HCT116 (cell line): ENCODE data around the gene CLDN9.

ENCODE experiments used
- ELF1 ChIP-seq: IDR thresholded peaks from 2 replicates; pipeline ENCODE4 v1.6.1; 2012; ENCODE audit warnings: low read depth, borderline replicate concordance
- TF ChIP-seq, protein P1 (sequence below): IDR thresholded peaks from 2 replicates; pipeline ENCODE4 v1.6.1; 2012
- TF ChIP-seq, protein P2 (sequence below), 3 experiments: fragments of 200-600 bp in 1 of 3; sonication (generic) in 1 of 3; IDR thresholded peaks in 2 of 3; conservative IDR thresholded peaks in 1 of 3; 2 replicates each; pipeline ENCODE4 v1.5.1; 2012 to 2017; ENCODE audit warnings: low read depth in 2 of 3, low read length in 2 of 3, antibody characterized with exemption in 1 of 3, borderline replicate concordance in 1 of 3, control low read depth in 1 of 3, mild to moderate bottlenecking in 1 of 3, mixed read lengths in 1 of 3, mixed run types in 1 of 3, moderate library complexity in 1 of 3; ENCODE audit not compliant: insufficient read depth in 1 of 3

DNA sequence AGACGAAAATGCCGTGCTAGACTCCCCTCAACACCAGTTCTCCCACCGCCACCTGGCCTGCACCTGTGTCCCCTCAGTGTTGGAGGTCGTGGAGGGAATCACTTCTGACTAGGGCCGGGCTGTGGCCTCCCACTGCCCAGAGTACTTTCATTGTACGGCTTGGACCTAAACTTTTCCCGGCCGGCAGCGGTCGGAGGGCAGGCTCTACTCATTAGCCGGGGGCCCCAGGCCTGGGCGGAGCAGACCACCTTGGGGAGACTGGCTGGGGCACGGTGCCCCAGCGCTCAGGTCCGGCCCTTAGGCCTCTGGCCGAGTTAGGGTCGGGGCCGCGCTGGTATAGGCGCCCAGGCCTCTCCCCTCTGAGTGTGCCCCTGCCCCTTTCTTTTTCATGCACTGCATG is 4.6 kb downstream of the CLDN9 start:
- TF ChIP-seq, protein P1, sequence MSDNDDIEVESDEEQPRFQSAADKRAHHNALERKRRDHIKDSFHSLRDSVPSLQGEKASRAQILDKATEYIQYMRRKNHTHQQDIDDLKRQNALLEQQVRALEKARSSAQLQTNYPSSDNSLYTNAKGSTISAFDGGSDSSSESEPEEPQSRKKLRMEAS = no peak
- TF ChIP-seq, protein P2, sequence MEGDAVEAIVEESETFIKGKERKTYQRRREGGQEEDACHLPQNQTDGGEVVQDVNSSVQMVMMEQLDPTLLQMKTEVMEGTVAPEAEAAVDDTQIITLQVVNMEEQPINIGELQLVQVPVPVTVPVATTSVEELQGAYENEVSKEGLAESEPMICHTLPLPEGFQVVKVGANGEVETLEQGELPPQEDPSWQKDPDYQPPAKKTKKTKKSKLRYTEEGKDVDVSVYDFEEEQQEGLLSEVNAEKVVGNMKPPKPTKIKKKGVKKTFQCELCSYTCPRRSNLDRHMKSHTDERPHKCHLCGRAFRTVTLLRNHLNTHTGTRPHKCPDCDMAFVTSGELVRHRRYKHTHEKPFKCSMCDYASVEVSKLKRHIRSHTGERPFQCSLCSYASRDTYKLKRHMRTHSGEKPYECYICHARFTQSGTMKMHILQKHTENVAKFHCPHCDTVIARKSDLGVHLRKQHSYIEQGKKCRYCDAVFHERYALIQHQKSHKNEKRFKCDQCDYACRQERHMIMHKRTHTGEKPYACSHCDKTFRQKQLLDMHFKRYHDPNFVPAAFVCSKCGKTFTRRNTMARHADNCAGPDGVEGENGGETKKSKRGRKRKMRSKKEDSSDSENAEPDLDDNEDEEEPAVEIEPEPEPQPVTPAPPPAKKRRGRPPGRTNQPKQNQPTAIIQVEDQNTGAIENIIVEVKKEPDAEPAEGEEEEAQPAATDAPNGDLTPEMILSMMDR (IDR thresholded peaks at IDR 0.05 in 2 of 3, conservative IDR thresholded peaks at IDR 0.05 in 1 of 3; ENCODE audit: borderline replicate concordance in 1 of 3, insufficient read depth in 1 of 3, low read depth in 2 of 3, low read length in 2 of 3) = no peak
- no peak for TF ChIP-seq ELF1
